HEK293 (cell line): ENCODE data around the gene EVL.

ENCODE experiments used
- CTCF ChIA-PET: fragments of 350-600 bp; formaldehyde crosslinking; extraction: SDS; loops from one replicate; lab custom pipeline; 2021; ENCODE audit warnings: antibody characterized with exemption; lab: Yijun Ruan, JAX
- POLR2A ChIA-PET: fragments of 300-600 bp; formaldehyde crosslinking; extraction: SDS; loops from one replicate; lab custom pipeline; 2020; ENCODE audit warnings: antibody characterized with exemption, inconsistent platforms; lab: Yijun Ruan, JAX
- H3K27ac ChIP-seq: fragments of 200-500 bp; sonication (Bioruptor generic); 2 replicates; pipeline ENCODE4 v1.5.1; 2014; ENCODE audit warnings: low read depth, low read length, control low read depth, inconsistent platforms; ENCODE audit errors: extremely low read depth
- H3K36me3 ChIP-seq, 2 experiments: fragments of 200-500 bp in 1 of 2; sonication (Bioruptor generic) in 1 of 2; 1 replicate in 1 of 2; 2 replicates in 1 of 2; pipeline ENCODE4 v1.5.1; 2014 to 2017; ENCODE audit warnings: inconsistent platforms in 2 of 2, low read length in 2 of 2; ENCODE audit not compliant: control insufficient read depth in 2 of 2, insufficient read depth in 1 of 2
- H3K4me1 ChIP-seq: fragments of 200-500 bp; sonication (Bioruptor generic); 2 replicates; pipeline ENCODE4 v1.5.1; 2014; ENCODE audit warnings: mild to moderate bottlenecking, low read length, inconsistent platforms; ENCODE audit not compliant: control insufficient read depth, insufficient read depth
- H3K4me3 ChIP-seq: 2 replicates; pipeline ENCODE4 v1.5.1; 2011; ENCODE audit warnings: low read depth, mild to moderate bottlenecking, control low read depth, low read length, moderate library complexity
- H3K9me3 ChIP-seq: fragments of 200-500 bp; sonication (Bioruptor generic); 2 replicates; pipeline ENCODE4 v1.5.1; 2014; ENCODE audit warnings: low read depth, low read length, inconsistent platforms; ENCODE audit not compliant: control insufficient read depth, insufficient read depth
- CTCF ChIP-seq: fragments of 450-650 bp; formaldehyde crosslinking; IDR thresholded peaks from 2 replicates; pipeline ENCODE4 v1.5.1; 2016; ENCODE audit warnings: missing biosample characterization, missing genetic modification characterization
- IKZF3 ChIP-seq: fragments of 450-650 bp; IDR thresholded peaks from 2 replicates; pipeline ENCODE4 v1.5.0; 2018; ENCODE audit warnings: missing biosample characterization, mild to moderate bottlenecking, missing genetic modification characterization, moderate library complexity
- OSR2 ChIP-seq: fragments of 450-650 bp; formaldehyde crosslinking; IDR thresholded peaks from 2 replicates; pipeline ENCODE4 v1.5.1; 2016; ENCODE audit warnings: missing biosample characterization, missing genetic modification characterization
- PRDM4 ChIP-seq: fragments of 450-650 bp; formaldehyde crosslinking; IDR thresholded peaks from 2 replicates; pipeline ENCODE4 v1.5.1; 2017; ENCODE audit warnings: missing biosample characterization, missing genetic modification characterization
- SCRT1 ChIP-seq: fragments of 450-650 bp; formaldehyde crosslinking; IDR thresholded peaks from 2 replicates; pipeline ENCODE4 v1.5.1; 2016; ENCODE audit warnings: missing biosample characterization, missing genetic modification characterization, borderline replicate concordance
- SCRT2 ChIP-seq: fragments of 450-650 bp; formaldehyde crosslinking; IDR thresholded peaks from 2 replicates; pipeline ENCODE4 v1.5.1; 2016; ENCODE audit warnings: missing biosample characterization, missing genetic modification characterization
- WT1 ChIP-seq: fragments of 450-650 bp; formaldehyde crosslinking; IDR thresholded peaks from 2 replicates; pipeline ENCODE4 v1.5.1; 2016; ENCODE audit warnings: missing biosample characterization, missing genetic modification characterization
- ZBTB8A ChIP-seq: fragments of 450-650 bp; formaldehyde crosslinking; IDR thresholded peaks from 2 replicates; pipeline ENCODE4 v1.5.1; 2016; ENCODE audit warnings: missing biosample characterization, missing genetic modification characterization
- ZFP3 ChIP-seq: fragments of 450-650 bp; formaldehyde crosslinking; IDR thresholded peaks from 2 replicates; pipeline ENCODE4 v1.5.1; 2016; ENCODE audit warnings: low read depth, missing biosample characterization, missing genetic modification characterization
- ZNF121 ChIP-seq: fragments of 450-650 bp; formaldehyde crosslinking; IDR thresholded peaks from 2 replicates; pipeline ENCODE4 v1.5.1; 2016; ENCODE audit warnings: missing biosample characterization, missing genetic modification characterization
- ZNF302 ChIP-seq: fragments of 450-650 bp; formaldehyde crosslinking; IDR thresholded peaks from 2 replicates; pipeline ENCODE4 v1.5.1; 2016; ENCODE audit warnings: missing biosample characterization, missing genetic modification characterization, low read depth
- ZNF423 ChIP-seq: fragments of 450-650 bp; formaldehyde crosslinking; IDR thresholded peaks from 2 replicates; pipeline ENCODE4 v1.5.1; 2016; ENCODE audit warnings: missing biosample characterization, missing genetic modification characterization
- ZNF571 ChIP-seq: fragments of 450-650 bp; formaldehyde crosslinking; IDR thresholded peaks from 2 replicates; pipeline ENCODE4 v1.5.0; 2017; ENCODE audit warnings: missing biosample characterization, missing genetic modification characterization
- ZNF701 ChIP-seq: fragments of 450-650 bp; formaldehyde crosslinking; IDR thresholded peaks from 2 replicates; pipeline ENCODE4 v1.5.1; 2016; ENCODE audit warnings: missing biosample characterization, missing genetic modification characterization
- ZNF768 ChIP-seq: fragments of 450-650 bp; formaldehyde crosslinking; IDR thresholded peaks from 2 replicates; pipeline ENCODE4 v1.5.1; 2018; ENCODE audit warnings: missing biosample characterization, mild to moderate bottlenecking, missing genetic modification characterization
- ZSCAN23 ChIP-seq: fragments of 450-650 bp; formaldehyde crosslinking; IDR thresholded peaks from 2 replicates; pipeline ENCODE4 v1.5.1; 2016; ENCODE audit warnings: missing biosample characterization, missing genetic modification characterization
- TF ChIP-seq, protein P1 (sequence below): fragments of 450-650 bp; formaldehyde crosslinking; IDR thresholded peaks from 2 replicates; pipeline ENCODE4 v1.5.1; 2016; ENCODE audit warnings: missing biosample characterization, missing genetic modification characterization
- TF ChIP-seq, protein P2 (sequence below): fragments of 450-650 bp; formaldehyde crosslinking; IDR thresholded peaks from 2 replicates; pipeline ENCODE4 v1.5.1; 2016; ENCODE audit warnings: missing biosample characterization, missing genetic modification characterization
- TF ChIP-seq, protein P3 (sequence below): fragments of 450-650 bp; formaldehyde crosslinking; IDR thresholded peaks from 2 replicates; pipeline ENCODE4 v1.5.1; 2016; ENCODE audit warnings: missing biosample characterization, missing genetic modification characterization

The EVL gene

GRCh38 chr14:100143523-100143922, 78.3 kb downstream of the EVL start (continued):
- TF ChIP-seq ZBTB8A (tag by site-specific recombination) (no peak), ZNF423 (tag by site-specific recombination) (no peak), IKZF3 (tag by site-specific recombination) (no peak)
- TF ChIP-seq, protein P1, sequence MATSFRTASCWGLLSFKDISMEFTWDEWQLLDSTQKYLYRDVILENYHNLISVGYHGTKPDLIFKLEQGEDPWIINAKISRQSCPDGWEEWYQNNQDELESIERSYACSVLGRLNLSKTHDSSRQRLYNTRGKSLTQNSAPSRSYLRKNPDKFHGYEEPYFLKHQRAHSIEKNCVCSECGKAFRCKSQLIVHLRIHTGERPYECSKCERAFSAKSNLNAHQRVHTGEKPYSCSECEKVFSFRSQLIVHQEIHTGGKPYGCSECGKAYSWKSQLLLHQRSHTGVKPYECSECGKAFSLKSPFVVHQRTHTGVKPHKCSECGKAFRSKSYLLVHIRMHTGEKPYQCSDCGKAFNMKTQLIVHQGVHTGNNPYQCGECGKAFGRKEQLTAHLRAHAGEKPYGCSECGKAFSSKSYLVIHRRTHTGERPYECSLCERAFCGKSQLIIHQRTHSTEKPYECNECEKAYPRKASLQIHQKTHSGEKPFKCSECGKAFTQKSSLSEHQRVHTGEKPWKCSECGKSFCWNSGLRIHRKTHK (tag by site-specific recombination) = no peak

DNA sequence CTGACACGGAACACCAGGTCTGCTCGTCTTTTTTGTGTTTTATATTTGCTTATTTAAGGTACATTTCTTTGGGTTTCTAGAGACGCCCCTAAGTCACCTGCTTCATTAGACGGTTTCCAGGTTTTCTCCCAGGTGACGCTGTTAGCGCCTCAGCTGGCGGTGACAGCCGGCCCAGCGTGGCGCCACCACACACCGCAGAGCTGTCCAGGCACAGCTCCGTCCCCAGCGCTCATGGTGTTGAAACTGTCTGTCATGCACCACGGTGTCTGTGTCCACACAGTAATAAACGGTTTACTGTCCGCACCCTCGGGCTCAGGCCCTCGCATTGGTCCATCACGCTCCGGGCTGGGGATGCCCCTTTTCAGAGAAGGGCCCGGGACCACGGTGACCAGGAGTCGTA, 78.7 kb downstream of the EVL start:
- Histone ChIP-seq H3K27ac (no peak overlapping the region), H3K4me1 (no peaks in the 10 kb centered on the region), H3K9me3 (no peaks in the 10 kb centered on the region), H3K4me3 (no peak overlapping the region), H3K36me3 (peaks cover 0 to 17% of the 10 kb centered on the region in 2 experiments; a peak in 1 of 3 replicates)
- TF ChIP-seq ZSCAN23 (tag by site-specific recombination) = no peak
- TF ChIP-seq ZNF121 (tag by site-specific recombination) = no peak
- TF ChIP-seq OSR2 = no peak
- TF ChIP-seq ZNF571 (tag by site-specific recombination) = no peak
- no peak for TF ChIP-seq ZNF701 (tag by site-specific recombination)
- no peak for TF ChIP-seq ZFP3 (tag by site-specific recombination)
- TF ChIP-seq ZNF302 = no peak
- TF ChIP-seq, protein P2, sequence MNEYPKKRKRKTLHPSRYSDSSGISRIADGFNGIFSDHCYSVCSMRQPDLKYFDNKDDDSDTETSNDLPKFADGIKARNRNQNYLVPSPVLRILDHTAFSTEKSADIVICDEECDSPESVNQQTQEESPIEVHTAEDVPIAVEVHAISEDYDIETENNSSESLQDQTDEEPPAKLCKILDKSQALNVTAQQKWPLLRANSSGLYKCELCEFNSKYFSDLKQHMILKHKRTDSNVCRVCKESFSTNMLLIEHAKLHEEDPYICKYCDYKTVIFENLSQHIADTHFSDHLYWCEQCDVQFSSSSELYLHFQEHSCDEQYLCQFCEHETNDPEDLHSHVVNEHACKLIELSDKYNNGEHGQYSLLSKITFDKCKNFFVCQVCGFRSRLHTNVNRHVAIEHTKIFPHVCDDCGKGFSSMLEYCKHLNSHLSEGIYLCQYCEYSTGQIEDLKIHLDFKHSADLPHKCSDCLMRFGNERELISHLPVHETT (tag by site-specific recombination) = no peak
- TF ChIP-seq SCRT1 (tag by site-specific recombination) = no peak
- TF ChIP-seq ZNF423 (tag by site-specific recombination) = no peak
- TF ChIP-seq CTCF (tag by site-specific recombination) = no peak
- TF ChIP-seq, protein P3, sequence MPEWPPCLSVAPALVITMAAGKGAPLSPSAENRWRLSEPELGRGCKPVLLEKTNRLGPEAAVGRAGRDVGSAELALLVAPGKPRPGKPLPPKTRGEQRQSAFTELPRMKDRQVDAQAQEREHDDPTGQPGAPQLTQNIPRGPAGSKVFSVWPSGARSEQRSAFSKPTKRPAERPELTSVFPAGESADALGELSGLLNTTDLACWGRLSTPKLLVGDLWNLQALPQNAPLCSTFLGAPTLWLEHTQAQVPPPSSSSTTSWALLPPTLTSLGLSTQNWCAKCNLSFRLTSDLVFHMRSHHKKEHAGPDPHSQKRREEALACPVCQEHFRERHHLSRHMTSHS (tag by site-specific recombination) = no peak
- TF ChIP-seq ZNF768 = no peak
- TF ChIP-seq WT1 = no peak
- no peak for TF ChIP-seq SCRT2 (tag by site-specific recombination)
- TF ChIP-seq PRDM4 (tag by site-specific recombination) = no peak
- CTCF ChIA-PET = no interaction called here
- POLR2A ChIA-PET = no interaction called here
